ENCODE data around the gene GAREM1. TPM values are rescaled to one million over a fixed set of nuclear protein-coding genes. Genes with fewer than 3 reads are reported as not detected.

Gene GAREM1
- total and polyA plus RNA-seq, 9 of the 15 experiments (the other 6 are each of a cell fraction or from before 2014, with no cell fraction given), result 0.03 to 0.33 (median 0.07) TPM; not detected in 1

DNA sequence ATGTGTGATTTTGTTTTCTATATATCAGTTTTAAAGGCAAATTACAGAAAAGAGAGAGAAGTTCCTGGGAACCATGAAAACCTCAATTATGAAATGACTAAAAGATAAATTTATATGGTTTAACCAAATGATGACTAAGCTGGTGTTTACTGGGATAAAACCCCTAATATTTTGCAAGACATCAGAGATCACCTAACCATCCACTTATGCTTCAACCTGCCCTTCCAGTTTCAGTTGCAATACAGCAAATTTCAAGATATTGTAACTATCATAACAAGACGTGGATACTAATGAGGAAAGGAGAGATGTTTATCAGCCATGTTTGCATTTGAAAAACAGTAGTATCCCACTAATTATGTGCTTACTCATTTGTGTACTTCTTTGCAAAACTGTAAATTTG is 108.2 kb downstream of the GAREM1 start:
- Histone ChIP-seq H3K9ac (ENCODE audit: insufficient read depth in 1 of 2, low read depth in 2 of 2, low read length in 2 of 2) (no peak overlapping the region), H3K27ac (ENCODE audit: extremely low read depth, low read depth, low read length) (no peak overlapping the region), H3K27me3 (ENCODE audit: control insufficient read depth in 2 of 2, insufficient read depth in 2 of 2, low read length in 2 of 2) (no peaks in the 10 kb centered on the region), H3K9me1 (ENCODE audit: control insufficient read depth, insufficient read depth, low read length) (no peaks in the 10 kb centered on the region), H3K36me3 (ENCODE audit: control insufficient read depth, insufficient read depth, low read length) (no peaks in the 10 kb centered on the region), H3K4me3 (no peak overlapping the region), H2AFZ (ENCODE audit: low read depth, low read length) (no peak overlapping the region), H3K4me1 (replicated peaks in 1 of 2; ENCODE audit: control insufficient read depth in 2 of 2, insufficient read depth in 2 of 2, low read length in 2 of 2) (no peaks in the 10 kb centered on the region), H3K4me2 (ENCODE audit: insufficient read depth, low read length) (no peak overlapping the region), H4K20me1 (replicated peaks; ENCODE audit: control insufficient read depth, insufficient read depth, low read length) (no peaks in the 10 kb centered on the region), H3K9me3 (replicated peaks; ENCODE audit: control insufficient read depth, insufficient read depth, low read depth, low read length) (no peaks in the 10 kb centered on the region), H3K79me2 (ENCODE audit: control insufficient read depth, insufficient read depth, low read length) (no peaks in the 10 kb centered on the region)
- BruUV-seq (replicated peaks), result no TSS peak
- no peak for FAIRE-seq
- DNase-seq (ENCODE audit: extremely low read depth in 1 of 4, low spot score in 3 of 4), result no peak
- ATAC-seq, result no peak
- ChIA-PET POLR2A (no interaction called here), CTCF (ENCODE audit: low intra/inter-chr PET ratio) (no interaction called here)
- intact Hi-C loops (cut with micrococcal nuclease) (no loop called here), in situ Hi-C loops (cut with MboI) (no loop called here)
- 0% methylated on average over 1 of the region's 1 CpG for WGBS (ENCODE audit: insufficient coverage, low coverage, missing lambda C conversion rate)
- TF ChIP-seq, protein P1, sequence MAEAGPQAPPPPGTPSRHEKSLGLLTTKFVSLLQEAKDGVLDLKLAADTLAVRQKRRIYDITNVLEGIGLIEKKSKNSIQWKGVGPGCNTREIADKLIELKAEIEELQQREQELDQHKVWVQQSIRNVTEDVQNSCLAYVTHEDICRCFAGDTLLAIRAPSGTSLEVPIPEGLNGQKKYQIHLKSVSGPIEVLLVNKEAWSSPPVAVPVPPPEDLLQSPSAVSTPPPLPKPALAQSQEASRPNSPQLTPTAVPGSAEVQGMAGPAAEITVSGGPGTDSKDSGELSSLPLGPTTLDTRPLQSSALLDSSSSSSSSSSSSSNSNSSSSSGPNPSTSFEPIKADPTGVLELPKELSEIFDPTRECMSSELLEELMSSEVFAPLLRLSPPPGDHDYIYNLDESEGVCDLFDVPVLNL (CRISPR knock-in tag; IDR thresholded peaks at IDR 0.05; ENCODE audit: low read depth), result no peak
- no peak for TF ChIP-seq SRSF1 (IDR thresholded peaks at IDR 0.05; ENCODE audit: low read depth, low read length)
- no peak for TF ChIP-seq ZNF174 (CRISPR knock-in tag; IDR thresholded peaks at IDR 0.05)

DNA sequence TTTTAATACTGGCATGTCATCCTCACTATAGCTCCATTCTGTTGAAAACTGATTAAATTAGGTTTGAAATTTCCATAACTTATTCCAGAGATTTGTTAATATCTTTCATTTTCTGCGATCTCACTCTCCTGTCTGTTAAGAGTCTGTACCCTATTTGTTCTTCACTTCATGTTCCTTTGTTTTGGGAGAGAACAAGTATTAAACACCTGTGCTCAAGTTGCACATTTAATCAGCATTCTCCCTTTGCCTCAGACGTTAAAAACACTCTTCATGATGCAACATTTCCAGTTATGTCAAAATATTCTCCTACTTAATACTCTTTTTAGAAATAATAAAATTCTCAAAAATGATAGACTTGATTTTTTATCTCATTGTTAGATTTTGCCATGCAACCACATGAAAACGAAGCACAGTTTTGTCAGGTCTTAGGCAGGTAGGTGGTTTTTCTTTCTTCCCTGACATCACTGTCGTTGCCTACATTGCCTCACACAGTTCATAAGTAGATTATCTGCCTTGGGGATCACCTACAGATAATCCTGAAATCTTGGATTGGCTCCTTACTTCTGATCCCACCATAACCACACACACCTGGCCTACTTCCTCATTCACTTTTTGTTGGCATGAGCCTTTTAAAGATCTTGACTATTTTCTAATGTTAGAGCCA is 109.9 kb downstream of the GAREM1 start:
- Histone ChIP-seq H3K9me3 (replicated peaks; ENCODE audit: control insufficient read depth, insufficient read depth, low read depth, low read length) (no peaks in the 10 kb centered on the region), H3K79me2 (ENCODE audit: control insufficient read depth, insufficient read depth, low read length) (no peaks in the 10 kb centered on the region), H3K36me3 (ENCODE audit: control insufficient read depth, insufficient read depth, low read length) (no peaks in the 10 kb centered on the region), H3K4me1 (replicated peaks in 1 of 2; ENCODE audit: control insufficient read depth in 2 of 2, insufficient read depth in 2 of 2, low read length in 2 of 2) (no peaks in the 10 kb centered on the region), H3K4me2 (ENCODE audit: insufficient read depth, low read length) (no peak overlapping the region), H3K9me1 (ENCODE audit: control insufficient read depth, insufficient read depth, low read length) (no peaks in the 10 kb centered on the region), H4K20me1 (replicated peaks; ENCODE audit: control insufficient read depth, insufficient read depth, low read length) (no peaks in the 10 kb centered on the region), H3K9ac (ENCODE audit: insufficient read depth in 1 of 2, low read depth in 2 of 2, low read length in 2 of 2) (no peak overlapping the region), H3K27me3 (ENCODE audit: control insufficient read depth in 2 of 2, insufficient read depth in 2 of 2, low read length in 2 of 2) (no peaks in the 10 kb centered on the region), H3K4me3 (no peak overlapping the region), H3K27ac (ENCODE audit: extremely low read depth, low read depth, low read length) (no peak overlapping the region), H2AFZ (ENCODE audit: low read depth, low read length) (no peak overlapping the region)
- CTCF ChIA-PET (ENCODE audit: low intra/inter-chr PET ratio), result no interaction called here
- TF ChIP-seq CEBPG (CRISPR knock-in tag; IDR thresholded peaks at IDR 0.05) (no peak), CEBPG (tag; conservative IDR thresholded peaks at IDR 0.05 in 1 of 2, IDR thresholded peaks at IDR 0.05 in 1 of 2) (0 out of 4 replicates have a peak, but pooled peaks of 1 of the 2 experiments have one; percentile 12), GABPA (tag; conservative IDR thresholded peaks at IDR 0.05; ENCODE audit: low read depth) (no peak)
- intact Hi-C loops (cut with micrococcal nuclease) (no loop called here), in situ Hi-C loops (cut with MboI) (no loop called here)
- no TSS peak for BruUV-seq (replicated peaks)
- WGBS (ENCODE audit: insufficient coverage, low coverage, missing lambda C conversion rate), result 0% methylated on average over 4 of the region's 4 CpGs
- DNase-seq (ENCODE audit: extremely low read depth in 1 of 4, low spot score in 3 of 4) (no peak), FAIRE-seq (no peak), ATAC-seq (no peak)
- POLR2A ChIA-PET, result no interaction called here
